Measurements from ENCODE around the gene CTBP2.
"Not testable (repeated sequence)": the region's sequence is repeated elsewhere in the genome, so short reads cannot be mapped to it uniquely, and the experiment has no call there.

The CTBP2 gene

GRCh38 chr10:125060482-125060825 lies 99.9 kb downstream of the CTBP2 start:
- DNase-seq, result no peak

- no peak for DNase-seq
Observed at GRCh38 chr10:125060026-125060425, 100.3 kb downstream of the CTBP2 start.

GRCh38 chr10:125059348-125059747 lies 101.0 kb downstream of the CTBP2 start:
- not testable (repeated sequence) for DNase-seq

DNA sequence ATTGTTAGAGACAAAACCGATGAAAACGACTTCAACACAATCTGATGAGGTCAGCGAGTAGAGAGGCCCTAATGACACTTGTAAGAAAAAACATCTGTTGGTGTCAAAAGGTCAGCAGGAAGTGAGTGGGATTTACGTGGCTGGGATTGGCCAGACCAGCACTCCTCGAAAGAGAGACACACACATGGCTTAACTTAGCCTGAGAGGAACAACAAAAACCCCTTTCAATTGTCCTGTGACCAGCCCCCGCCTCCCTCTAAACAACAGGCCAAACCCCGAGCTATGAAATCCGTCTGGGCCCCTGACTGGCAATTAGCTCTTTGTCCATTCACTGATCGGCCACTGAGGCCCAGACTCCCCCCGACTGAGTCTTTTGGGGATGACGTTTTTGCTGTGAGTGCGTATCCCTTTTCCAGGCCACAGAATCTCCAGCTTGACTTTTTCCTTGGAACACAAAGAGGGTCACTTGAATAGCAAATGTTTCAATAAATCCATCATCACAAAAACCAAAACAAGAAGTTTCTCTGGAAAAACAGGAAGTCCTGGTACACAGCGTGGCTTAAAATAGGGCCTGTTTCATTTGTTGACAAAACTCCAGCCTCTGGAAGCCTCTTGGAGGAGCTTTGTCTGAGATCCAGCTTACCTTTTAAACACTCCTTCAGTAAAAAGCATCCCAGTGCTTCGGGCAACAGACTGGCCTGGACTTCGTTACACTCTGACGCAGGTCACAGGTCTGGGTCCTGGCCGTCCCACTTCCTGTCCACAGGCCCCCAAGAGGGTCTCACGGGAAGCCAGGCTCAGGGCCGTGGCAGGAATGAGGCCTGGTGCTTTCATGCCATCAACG lies 103.0 kb downstream of the CTBP2 start:
- DNase-seq, result no peak

- DNase-seq, result no peak
Observed at GRCh38 chr10:125056161-125057132, 103.9 kb downstream of the CTBP2 start.

- DNase-seq, result no peak
Observed at GRCh38 chr10:125055446-125055845, 104.9 kb downstream of the CTBP2 start.

DNA sequence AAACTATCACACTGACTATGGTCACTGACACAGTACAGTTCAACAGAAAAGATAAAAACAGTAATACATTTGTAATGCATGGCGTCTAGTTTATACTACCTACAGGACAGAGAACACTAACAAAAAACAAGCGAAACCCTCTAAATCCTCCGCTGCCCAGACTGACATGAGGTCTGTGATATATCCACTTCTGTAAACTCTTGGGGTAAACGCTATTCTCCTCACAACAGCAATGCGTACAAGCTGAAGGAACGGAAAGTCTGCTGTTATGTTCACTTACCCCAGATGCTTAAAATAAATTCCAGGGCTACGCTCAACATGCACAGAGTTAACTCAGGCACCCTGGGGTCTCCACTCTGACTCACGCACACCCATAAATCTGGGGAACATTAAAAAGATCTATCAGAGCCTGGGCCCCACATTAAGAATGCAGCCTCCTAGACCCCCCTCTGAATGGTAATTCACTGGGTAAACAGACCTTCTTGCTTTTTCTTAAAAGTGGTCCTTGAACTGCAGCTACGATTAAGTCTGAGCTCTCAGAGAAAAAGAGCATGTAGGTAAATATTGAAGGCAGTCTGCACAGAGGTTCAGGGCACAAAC lies 105.6 kb downstream of the CTBP2 start:
- DNase-seq, result no peak

DNA sequence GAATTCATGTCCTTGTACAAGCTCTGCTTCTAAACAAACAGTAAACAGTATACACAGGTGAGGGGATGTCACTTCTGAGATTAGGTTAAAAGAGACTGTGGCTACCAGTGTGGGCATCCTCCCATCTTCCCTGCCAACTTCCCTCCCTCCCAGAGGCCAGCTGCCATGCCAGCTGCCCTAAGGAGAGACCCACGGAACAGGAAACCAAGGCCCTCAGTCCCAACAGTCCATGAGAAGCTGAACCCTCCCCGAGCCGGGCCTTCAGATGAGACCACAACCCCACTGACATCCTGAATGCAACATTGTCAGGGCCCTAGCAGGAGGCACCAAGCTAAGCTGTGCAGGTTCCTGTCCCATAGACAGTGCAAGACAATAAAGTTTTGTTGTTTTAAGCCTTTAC lies 106.1 kb downstream of the CTBP2 start:
- no peak for DNase-seq

- DNase-seq, result no peak
Observed at GRCh38 chr10:125052146-125052545, 108.2 kb downstream of the CTBP2 start.

GRCh38 chr10:125050383-125050782 lies 110.0 kb downstream of the CTBP2 start:
- DNase-seq, result no peak

DNA sequence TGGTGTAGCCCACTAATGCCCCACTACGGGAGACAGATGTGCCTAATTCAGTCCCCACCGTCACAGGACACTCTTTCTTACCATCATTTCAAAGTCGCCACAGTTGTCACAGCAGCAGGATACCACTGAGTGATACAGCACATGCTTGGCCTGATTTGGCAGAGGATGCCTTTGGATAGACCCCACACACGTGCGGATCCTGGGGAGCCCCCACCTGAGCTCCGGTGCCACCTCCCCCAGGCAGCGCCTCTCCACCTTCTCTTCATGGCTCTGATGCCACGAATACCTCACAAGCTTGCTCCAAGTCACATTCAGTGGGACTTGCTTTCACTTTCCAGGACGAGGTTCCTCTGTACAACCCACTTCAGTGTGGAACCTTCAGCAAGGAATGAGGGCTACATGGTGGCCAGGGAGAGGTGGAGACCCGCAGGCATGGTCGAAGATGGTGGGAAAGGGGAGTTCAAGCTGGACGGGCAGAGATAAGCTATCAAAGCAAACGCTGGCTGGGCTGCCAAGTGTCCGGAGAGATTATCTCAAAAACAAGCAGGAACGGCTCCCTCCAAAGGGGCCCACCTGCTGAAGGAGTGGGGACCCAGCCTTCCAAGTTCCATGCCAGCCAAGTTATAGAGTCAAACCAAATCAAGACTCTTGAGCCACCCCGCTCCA lies 111.0 kb downstream of the CTBP2 start:
- no peak for DNase-seq

GRCh38 chr10:125048094-125048864 lies 112.1 kb downstream of the CTBP2 start:
- peak; percentile 20 for DNase-seq

DNA sequence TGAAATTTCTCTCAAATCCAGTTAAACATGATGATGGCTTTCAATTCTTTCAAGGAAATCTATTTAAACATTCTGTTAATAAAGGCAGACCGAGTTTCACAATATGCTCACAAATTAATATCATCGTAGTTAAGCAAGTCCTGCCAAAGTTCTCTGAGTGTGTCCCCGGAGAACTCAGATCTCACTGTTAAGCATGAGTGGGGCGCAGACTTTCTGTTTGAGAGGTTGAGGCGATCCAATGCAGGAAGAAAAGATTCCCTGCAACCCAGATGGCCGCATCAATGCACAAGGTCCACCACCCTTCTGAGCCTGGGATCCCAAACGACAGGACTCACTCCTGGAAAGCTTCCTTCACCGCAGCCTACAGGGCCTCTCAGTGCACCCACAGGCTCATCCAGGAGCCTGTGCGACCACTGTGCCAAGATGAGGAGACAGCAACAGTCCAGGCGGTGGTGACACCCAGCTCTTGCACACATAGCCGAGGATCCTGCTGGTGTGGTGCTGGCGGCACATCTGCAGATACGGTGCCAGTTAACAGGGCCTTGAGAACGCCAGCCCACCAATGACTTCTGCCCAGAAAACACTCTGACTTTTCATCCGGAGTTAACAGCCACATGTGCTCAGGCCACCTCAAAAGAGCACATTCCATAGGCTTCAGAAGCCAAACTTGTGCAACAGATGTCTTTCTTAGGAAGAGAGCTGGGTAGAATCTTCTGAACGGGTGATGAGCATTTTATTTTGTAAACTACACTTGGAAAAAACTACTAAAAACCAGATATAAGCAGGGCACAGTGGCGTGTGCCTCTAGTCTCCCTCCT lies 116.3 kb downstream of the CTBP2 start:
- no peak for DNase-seq

DNA sequence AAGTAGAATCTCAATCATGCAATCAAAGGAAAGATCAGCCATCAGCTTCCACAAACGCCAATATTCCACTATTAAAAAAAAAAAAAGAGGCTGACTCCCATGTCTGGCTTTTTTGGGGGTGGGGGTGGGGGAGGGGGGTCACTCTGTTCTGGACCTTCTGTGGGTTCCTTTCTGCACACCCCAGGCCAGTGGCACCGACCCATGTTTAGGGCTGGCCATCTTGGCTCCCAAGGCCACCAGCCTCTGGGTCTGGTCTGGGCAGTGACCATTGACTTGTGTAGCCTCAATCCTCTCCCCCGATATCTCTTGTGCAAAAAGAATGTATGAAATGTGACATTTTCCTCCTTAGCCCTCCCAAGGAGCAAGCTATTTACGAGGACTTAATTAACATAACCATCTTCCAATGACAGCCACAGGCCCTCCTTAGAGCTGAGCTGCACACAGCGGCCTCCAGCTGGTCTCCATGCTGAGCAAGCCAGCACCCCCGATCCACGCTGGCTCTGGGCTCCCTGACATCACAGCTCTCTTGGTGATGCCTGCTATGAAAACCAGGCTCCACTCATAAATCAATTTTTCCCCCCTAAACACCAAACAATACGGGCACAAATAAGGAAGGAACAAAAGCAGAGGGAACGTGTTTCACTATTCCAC lies 118.4 kb downstream of the CTBP2 start:
- no peak for DNase-seq

- no peak for DNase-seq
Observed at GRCh38 chr10:125039354-125039769, 121.0 kb downstream of the CTBP2 start.

- no peak for DNase-seq
Observed at GRCh38 chr10:125038637-125039036, 121.7 kb downstream of the CTBP2 start.

DNA sequence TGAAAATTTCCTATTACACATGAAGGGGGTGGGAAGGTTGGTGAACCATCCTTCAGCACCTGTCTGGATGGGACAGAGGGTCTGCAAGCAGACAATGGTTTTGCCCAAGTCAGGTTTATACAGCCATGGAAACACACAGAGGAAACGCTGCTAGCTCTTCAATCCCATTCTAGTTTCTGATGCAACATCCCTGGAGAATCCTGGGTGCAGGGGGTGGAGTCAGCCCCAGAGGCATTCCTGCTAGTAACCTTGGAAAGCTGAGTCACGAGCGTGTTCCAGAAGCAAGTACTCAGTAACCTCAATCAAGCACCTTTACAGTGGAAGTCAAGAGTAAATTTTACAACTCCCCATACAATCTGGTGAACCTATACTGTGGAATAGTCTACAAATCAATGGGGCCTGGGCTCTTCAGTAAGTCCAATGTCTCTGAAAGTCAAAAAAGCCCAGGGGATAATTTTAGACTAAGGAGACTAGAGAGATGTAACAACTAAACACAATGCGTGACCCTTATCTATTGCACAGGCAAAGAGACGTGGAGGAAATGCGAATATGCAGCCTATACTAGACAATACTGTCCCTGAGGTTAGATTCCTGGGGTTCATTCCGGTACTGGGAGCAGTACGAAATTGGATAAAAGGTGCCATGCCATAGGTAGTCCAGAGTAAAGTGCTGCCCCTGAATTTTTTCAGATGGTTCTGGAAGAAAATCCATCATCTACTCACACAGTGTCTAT lies 123.1 kb downstream of the CTBP2 start:
- no peak for DNase-seq

DNA sequence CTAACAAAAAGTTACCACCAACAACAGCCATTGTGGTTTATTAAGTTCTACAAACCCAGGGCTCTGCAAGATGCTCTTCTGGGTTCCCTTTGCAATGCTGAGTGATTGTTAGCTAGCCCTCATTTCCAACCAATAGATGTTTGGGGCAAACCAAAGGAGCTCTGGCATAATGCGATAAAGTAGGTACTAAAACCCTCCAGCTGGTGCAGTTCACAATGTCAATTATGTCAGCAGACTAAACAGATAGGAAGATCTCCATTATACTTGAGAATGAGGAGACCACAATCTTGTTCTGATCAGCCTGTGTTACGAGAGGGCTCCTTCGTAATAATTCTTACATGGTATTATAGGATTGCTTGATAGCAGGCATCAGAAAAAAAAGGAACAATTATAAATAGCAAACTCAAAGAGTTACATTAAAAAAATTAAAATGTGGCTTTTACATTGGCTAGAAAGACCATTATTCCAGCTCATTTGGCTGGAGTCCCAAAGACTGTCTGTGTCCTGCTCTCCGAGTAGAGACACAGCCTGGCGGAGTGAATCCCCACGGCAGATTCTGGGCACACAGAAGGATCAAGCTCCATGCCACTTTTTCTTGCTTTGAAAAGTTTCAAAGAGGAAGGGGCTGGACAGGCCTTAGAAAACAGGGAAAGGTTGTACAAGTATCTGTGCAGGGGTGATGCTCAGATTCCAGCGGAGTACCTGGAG lies 124.6 kb downstream of the CTBP2 start:
- DNase-seq, result no peak

DNA sequence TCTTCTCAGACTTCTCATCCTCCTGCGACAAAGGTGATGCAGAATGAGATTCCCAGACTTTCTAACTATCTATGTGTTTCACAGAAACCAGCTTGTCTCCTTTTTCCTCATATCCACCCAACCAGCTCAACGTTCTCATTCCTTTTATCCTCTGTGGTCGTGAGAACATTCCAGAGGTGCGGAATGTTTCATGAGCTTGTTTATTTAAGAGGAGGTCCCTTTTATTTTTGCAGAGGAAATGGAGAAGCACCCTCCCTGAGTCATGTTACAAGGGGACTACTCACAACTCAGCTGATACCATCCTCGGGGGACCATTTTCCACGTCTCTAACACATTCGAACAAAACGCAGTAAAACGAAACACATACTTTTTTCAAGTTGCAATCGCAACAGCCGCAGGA lies 125.2 kb downstream of the CTBP2 start:
- DNase-seq, result no peak

Data from GOT3 (cell line).